Cardiac septum (tissue), 1 donor: ENCODE measurements around the gene RBM8A. TPM values are rescaled to one million over a fixed set of nuclear protein-coding genes. Genes with fewer than 3 reads are reported as not detected.
A peak's percentile ranks its signal among the peaks of the same experiment; 100 is the strongest.

Experiments
- DNase-seq: peaks from one replicate; pipeline ENCODE4 v3.0.0-alpha.2; 2020; ENCODE audit warnings: low spot score
- intact Hi-C: fragments of 100-400 bp; cut with DNase I; formaldehyde crosslinking; loops from one replicate; pipeline ENCODE4 v1.14.0; 2022
- total RNA-seq: library from RNA; stranded (reverse); fragmentation: NEBNext Ultra II Directional; extraction: Animal tissue kit (Norgen Biotek cat#: 25700); gene quantifications from one replicate; pipeline ENCODE4 v1.2.1, GENCODE V29; 2021
- donor health status: DM: no; HTN: no; CAD: no.

The RBM8A gene
- total RNA-seq, 1 donor from 2014 or later = 74.2 TPM

GRCh38 chr1:145891143-145891542 lies 36.1 kb downstream of the RBM8A start:
- intact Hi-C loops = no loop called here
- no peak for DNase-seq

DNA sequence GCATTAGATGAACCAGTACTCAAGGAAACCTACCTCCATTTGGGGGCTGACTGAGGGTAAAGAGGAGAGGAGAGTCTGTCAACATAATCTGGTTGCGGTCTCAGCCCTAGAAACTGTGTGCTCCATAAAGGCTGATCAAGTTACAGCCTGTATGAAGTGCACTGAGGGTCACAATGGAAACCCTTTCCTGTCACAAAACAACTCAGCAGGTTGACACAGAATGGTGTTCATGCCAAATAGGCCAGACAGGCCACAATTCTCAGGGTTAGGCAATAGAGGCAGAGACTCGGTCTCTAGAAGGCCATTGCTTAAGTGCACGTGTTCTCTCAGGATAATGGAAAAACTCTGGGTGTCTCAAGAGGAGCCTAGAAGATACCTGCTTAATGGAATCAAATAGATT lies 37.6 kb downstream of the RBM8A start:
- intact Hi-C loops = no loop called here
- DNase-seq = no peak

DNA sequence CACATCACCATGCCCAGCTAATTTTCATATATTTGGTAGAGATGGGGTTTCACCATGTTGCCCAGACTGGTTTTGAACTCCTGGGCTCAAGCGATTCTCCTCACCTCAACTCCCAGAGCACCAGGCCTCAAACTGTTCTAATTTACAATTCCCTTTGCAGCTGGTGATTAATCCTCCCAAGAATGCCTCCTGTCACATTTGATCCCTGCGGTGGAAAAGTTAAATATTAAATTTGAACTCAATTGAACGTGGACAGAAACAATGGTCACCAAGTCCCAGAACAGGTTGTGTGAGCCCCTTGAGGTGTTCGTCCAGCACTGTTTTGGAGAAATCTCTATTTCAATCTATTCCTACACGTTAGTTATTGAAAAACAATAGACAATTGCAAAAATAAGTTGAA lies 39.7 kb downstream of the RBM8A start:
- intact Hi-C loops = no loop called here
- DNase-seq = no peak

- intact Hi-C loops = no loop called here
These were observed 40.5 kb downstream of the RBM8A start for GRCh38 chr1:145886816-145887215.

GRCh38 chr1:145886390-145886789 lies 40.9 kb downstream of the RBM8A start:
- no peak for DNase-seq
- intact Hi-C loops = no loop called here

More at GRCh38 chr1:145886816-145887215, 40.5 kb downstream of the RBM8A start:
- no peak for DNase-seq

DNA sequence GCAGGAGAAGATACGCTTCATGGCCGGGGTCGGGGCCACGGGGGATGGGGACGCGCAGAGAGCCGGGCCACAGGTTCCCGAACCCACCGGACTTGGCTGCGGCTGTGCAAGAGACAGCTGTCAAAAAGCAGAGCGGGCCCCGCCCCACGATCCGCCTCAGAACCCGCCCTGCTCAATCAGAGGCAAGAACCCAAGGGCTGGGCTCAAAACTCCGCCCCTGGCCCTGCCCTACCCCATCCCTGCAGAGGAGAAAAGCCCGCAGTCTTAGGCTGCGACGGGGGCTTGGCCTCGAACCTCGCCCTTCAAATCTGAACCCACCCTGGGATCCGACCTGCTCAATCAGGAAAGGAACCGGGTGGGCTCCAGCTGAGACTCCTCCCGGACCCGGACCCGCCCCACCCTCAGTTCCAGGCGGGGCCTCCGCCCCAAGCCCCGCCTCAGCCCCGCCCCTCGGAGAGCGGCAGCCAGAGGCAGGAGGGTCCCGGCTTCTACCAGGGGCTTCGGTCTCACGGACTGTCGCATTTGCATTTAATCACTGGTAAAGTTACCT lies 41.5 kb downstream of the RBM8A start, which contains the start of gene ANKRD35:
ANKRD35 (minus strand) TSS at position 129 of the 550 bp plus-strand sequence; CDS start at position 21, 108 bp downstream.
- peak; percentile 94 for DNase-seq
- intact Hi-C loops = no loop called here

- intact Hi-C loops = no loop called here
- no peak for DNase-seq
These were observed 42.6 kb downstream of the RBM8A start for GRCh38 chr1:145884675-145885074.

- intact Hi-C loops = no loop called here
- DNase-seq = no peak
These were observed 47.5 kb downstream of the RBM8A start for GRCh38 chr1:145879775-145880174.

GRCh38 chr1:145878724-145879123 lies 48.6 kb downstream of the RBM8A start:
- no peak for DNase-seq
- intact Hi-C loops = no loop called here

GRCh38 chr1:145877923-145878486 lies 49.3 kb downstream of the RBM8A start:
- DNase-seq = peak; percentile 55
- intact Hi-C loops = no loop called here

GRCh38 chr1:145874646-145875045 lies 52.6 kb downstream of the RBM8A start:
- intact Hi-C loops = no loop called here
- no peak for DNase-seq

GRCh38 chr1:145871994-145872924 lies 55.0 kb downstream of the RBM8A start:
- peak; percentile 85 for DNase-seq
- intact Hi-C loops = no loop called here

Other genes with a start within 250 kb of the RBM8A start
- gene PDZK1, start 220.1 kb downstream of the RBM8A start, total RNA-seq = 0.48 TPM
- gene CD160, start 208.0 kb downstream of the RBM8A start, total RNA-seq = 0.22 TPM
- gene RNF115, start 103.4 kb downstream of the RBM8A start, total RNA-seq = 74.5 TPM
- gene POLR3C, start 103.3 kb downstream of the RBM8A start, total RNA-seq = 14.0 TPM
- gene NUDT17, start 81.9 kb downstream of the RBM8A start, total RNA-seq = 2.7 TPM
- 19.7 TPM for gene PIAS3, start 68.4 kb downstream of the RBM8A start, total RNA-seq
- gene ANKRD35, start 41.6 kb downstream of the RBM8A start, total RNA-seq = 0.73 TPM
- gene ITGA10, start 17.4 kb downstream of the RBM8A start, total RNA-seq = 3.8 TPM
- 17.4 TPM for gene PEX11B, start 8.8 kb downstream of the RBM8A start, total RNA-seq
- 25.6 TPM for gene LIX1L, start 30.5 kb upstream of the RBM8A start, total RNA-seq
- 2.9 TPM for gene ANKRD34A, start 37.1 kb upstream of the RBM8A start, total RNA-seq
- 36.8 TPM for gene POLR3GL, start 37.2 kb upstream of the RBM8A start, total RNA-seq
- gene TXNIP, start 69.1 kb upstream of the RBM8A start, total RNA-seq = 689 TPM
- gene HJV, start 94.3 kb upstream of the RBM8A start, total RNA-seq = 73.8 TPM
- gene NBPF10, start 217.3 kb upstream of the RBM8A start, total RNA-seq = 0.92 TPM